Vagina (tissue), 2 donors: ENCODE data around the gene ARMC9.

Experiments
- POLR2A ChIP-seq, 2 donors: fragments of 450-650 bp; IDR thresholded peaks; one replicate each; pipeline ENCODE4 v1.6.1; 2017; ENCODE audit warnings: antibody characterized with exemption in 2 of 2, mild to moderate bottlenecking in 2 of 2, moderate library complexity in 2 of 2
- POLR2AphosphoS5 ChIP-seq, 2 donors: sonication (generic); formaldehyde crosslinking; IDR thresholded peaks; one replicate each; pipeline ENCODE4 v1.9.0; 2017; ENCODE audit warnings: antibody characterized with exemption in 2 of 2, mild to moderate bottlenecking in 2 of 2, low read depth in 1 of 2; ENCODE audit not compliant: insufficient read depth in 1 of 2
- TF ChIP-seq, protein P1 (sequence below), 3 experiments: fragments of 450-650 bp in 2 of 3; fragments of 200-600 bp in 1 of 3; sonication (generic) in 1 of 3; IDR thresholded peaks; one replicate each; pipeline ENCODE4 v1.5.1; 2017 to 2019; ENCODE audit warnings: antibody characterized with exemption in 3 of 3, mild to moderate bottlenecking in 2 of 3, moderate library complexity in 2 of 3

DNA sequence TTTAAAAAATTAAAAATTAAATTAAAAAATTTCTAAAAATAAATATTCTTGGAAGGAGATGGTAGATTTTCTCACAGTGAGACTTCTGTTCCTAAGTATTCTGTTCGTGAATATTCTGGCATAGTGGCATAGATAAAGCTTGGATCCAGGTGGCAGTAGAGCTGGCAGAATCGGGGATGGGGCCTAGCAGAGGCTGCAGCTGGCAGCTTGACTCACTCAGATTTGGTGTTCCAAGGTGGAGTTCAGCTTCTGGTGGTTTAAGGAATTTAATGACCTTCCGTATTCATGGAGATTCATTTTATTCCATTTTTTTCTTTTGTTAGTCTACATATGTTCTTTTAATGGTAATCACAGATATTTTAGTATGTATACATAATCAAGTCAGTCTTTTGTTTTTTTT lies 19.9 kb downstream of the ARMC9 start:
- no peak for TF ChIP-seq POLR2AphosphoS5 (IDR thresholded peaks at IDR 0.05; ENCODE audit: insufficient read depth in 1 of 2, low read depth in 1 of 2)
- TF ChIP-seq POLR2A (IDR thresholded peaks at IDR 0.05): no peak
- TF ChIP-seq, protein P1, sequence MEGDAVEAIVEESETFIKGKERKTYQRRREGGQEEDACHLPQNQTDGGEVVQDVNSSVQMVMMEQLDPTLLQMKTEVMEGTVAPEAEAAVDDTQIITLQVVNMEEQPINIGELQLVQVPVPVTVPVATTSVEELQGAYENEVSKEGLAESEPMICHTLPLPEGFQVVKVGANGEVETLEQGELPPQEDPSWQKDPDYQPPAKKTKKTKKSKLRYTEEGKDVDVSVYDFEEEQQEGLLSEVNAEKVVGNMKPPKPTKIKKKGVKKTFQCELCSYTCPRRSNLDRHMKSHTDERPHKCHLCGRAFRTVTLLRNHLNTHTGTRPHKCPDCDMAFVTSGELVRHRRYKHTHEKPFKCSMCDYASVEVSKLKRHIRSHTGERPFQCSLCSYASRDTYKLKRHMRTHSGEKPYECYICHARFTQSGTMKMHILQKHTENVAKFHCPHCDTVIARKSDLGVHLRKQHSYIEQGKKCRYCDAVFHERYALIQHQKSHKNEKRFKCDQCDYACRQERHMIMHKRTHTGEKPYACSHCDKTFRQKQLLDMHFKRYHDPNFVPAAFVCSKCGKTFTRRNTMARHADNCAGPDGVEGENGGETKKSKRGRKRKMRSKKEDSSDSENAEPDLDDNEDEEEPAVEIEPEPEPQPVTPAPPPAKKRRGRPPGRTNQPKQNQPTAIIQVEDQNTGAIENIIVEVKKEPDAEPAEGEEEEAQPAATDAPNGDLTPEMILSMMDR (IDR thresholded peaks at IDR 0.05): no peak
